Transverse colon (tissue), 4 donors: ENCODE results near the gene NPAS3. TPM values are rescaled to one million over a fixed set of nuclear protein-coding genes. Genes with fewer than 3 reads are reported as not detected.

Experiments used
- DNase-seq: peaks from one replicate; pipeline ENCODE4 v3.0.0-alpha.2; 2019
- H3K27ac ChIP-seq, 4 donors: fragments of 200-600 bp; sonication (generic); 2 replicates each; pipeline ENCODE4 v1.5.1; 2016 to 2018; ENCODE audit warnings: inconsistent platforms in 4 of 4
- H3K27me3 ChIP-seq: fragments of 200-600 bp; sonication (generic); 2 replicates; pipeline ENCODE4 v1.5.1; 2017; ENCODE audit warnings: inconsistent platforms
- H3K36me3 ChIP-seq, 4 donors: fragments of 200-600 bp; sonication (generic); 2 replicates each; pipeline ENCODE4 v1.5.1; 2017 to 2019; ENCODE audit warnings: inconsistent platforms in 4 of 4
- H3K4me1 ChIP-seq, 4 donors: fragments of 200-600 bp; sonication (generic); 2 replicates each; pipeline ENCODE4 v1.5.1; 2017 to 2020; ENCODE audit warnings: inconsistent platforms in 4 of 4
- H3K4me3 ChIP-seq, 4 donors: fragments of 200-600 bp; sonication (generic); 1 replicate in 1 of 4; 2 replicates in 3 of 4; pipeline versions ENCODE4 v1.5.1 to v1.6.1; 2017 to 2019; ENCODE audit warnings: inconsistent platforms in 4 of 4
- H3K9me3 ChIP-seq, 2 donors: fragments of 200-600 bp; sonication (generic); 2 replicates each; pipeline ENCODE4 v1.5.1; 2017 to 2019; ENCODE audit warnings: inconsistent platforms in 2 of 2
- EP300 ChIP-seq: sonication (generic); formaldehyde crosslinking; IDR thresholded peaks from one replicate; pipeline ENCODE4 v1.6.1; 2017; ENCODE audit warnings: antibody characterized with exemption, low read depth
- POLR2A ChIP-seq: fragments of 450-650 bp; IDR thresholded peaks from one replicate; pipeline ENCODE4 v1.6.1; 2016; ENCODE audit warnings: antibody characterized with exemption, mild to moderate bottlenecking, moderate library complexity
- POLR2AphosphoS5 ChIP-seq, 3 donors: sonication (generic); formaldehyde crosslinking; IDR thresholded peaks; one replicate each; pipeline ENCODE4 v1.6.1; 2016; ENCODE audit warnings: antibody characterized with exemption in 3 of 3
- WGBS, 2 donors: methylation state at CpG; one replicate each; pipeline ENCODE4 v1.1.5; 2018; ENCODE audit warnings: low coverage in 1 of 2; 5-methylcytosine and 5-hydroxymethylcytosine counted together
- in situ Hi-C, 4 donors: fragments of 200-750 bp; cut with MboI; loops; one replicate each; pipeline versions ENCODE4 v1.15.0 to v1.15.1; 2017; ENCODE audit warnings: low sequenced_read_pairs in 3 of 4, low pct_ligation_motif_present in 1 of 4, low pct_unique_long_range_greater_than_20kb in 1 of 4
- intact Hi-C: fragments of 100-400 bp; cut with DNase I; formaldehyde crosslinking; loops from one replicate; pipeline ENCODE4 v1.15.1; 2023; ENCODE audit warnings: low total_unique reads
- total RNA-seq, 4 donors: library from RNA; depleted of rRNA; stranded (reverse); fragments of >200 nt; gene quantifications; one replicate each; pipeline ENCODE4 v1.1.0, GENCODE V29; 2016
- TF ChIP-seq, protein P1 (sequence below), 5 experiments: fragments of 200-600 bp in 3 of 5; fragments of 450-650 bp in 2 of 5; sonication (generic) in 3 of 5; IDR thresholded peaks; 1 replicate in 2 of 5; 2 replicates in 3 of 5; pipeline ENCODE4 v1.5.1; 2016 to 2017; ENCODE audit warnings: antibody characterized with exemption in 5 of 5, inconsistent platforms in 3 of 5, mild to moderate bottlenecking in 2 of 5, moderate library complexity in 1 of 5

NPAS3 gene
- total RNA-seq, 4 donors from 2014 or later, result 0.96 to 6.4 (median 1.8) TPM

DNA sequence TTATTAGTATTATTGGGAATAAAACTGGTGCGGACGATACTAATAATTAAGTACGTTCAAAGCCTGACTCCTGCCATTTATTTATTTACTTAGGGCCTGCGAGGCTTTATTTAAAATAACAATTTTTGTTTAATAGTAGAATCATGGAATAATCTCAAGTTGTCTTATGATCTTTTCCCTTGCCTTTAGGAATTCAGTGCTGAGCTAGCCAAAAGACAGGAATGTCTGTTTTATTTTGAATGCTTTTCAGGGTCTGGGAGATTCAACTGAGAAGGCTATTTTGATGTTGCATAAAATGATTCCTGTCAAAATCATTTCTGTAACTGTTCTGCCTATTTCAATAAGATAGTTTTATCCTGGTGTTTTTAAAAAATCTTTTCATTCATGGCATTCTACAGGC, 522.4 kb downstream of the NPAS3 start:
- Histone ChIP-seq H3K9me3 (no peaks in the 10 kb centered on the region), H3K27ac (peak overlapping the region in 1 of 4 donors; percentile 61), H3K36me3 (no peaks in the 10 kb centered on the region), H3K4me1 (peaks cover 0 to 47% (median 19%) of the 10 kb centered on the region in 4 donors), H3K4me3 (no peak overlapping the region), H3K27me3 (no peaks in the 10 kb centered on the region)
- in situ Hi-C loops, result loop anchor here in 1 of 4 donors (25.0 kb wide), 1 partner anchor 326 kb away; no protein-coding TSS in a partner anchor
- DNase-seq, result no peak
- no peak for TF ChIP-seq EP300
- no peak for TF ChIP-seq POLR2A
- TF ChIP-seq, protein P1, sequence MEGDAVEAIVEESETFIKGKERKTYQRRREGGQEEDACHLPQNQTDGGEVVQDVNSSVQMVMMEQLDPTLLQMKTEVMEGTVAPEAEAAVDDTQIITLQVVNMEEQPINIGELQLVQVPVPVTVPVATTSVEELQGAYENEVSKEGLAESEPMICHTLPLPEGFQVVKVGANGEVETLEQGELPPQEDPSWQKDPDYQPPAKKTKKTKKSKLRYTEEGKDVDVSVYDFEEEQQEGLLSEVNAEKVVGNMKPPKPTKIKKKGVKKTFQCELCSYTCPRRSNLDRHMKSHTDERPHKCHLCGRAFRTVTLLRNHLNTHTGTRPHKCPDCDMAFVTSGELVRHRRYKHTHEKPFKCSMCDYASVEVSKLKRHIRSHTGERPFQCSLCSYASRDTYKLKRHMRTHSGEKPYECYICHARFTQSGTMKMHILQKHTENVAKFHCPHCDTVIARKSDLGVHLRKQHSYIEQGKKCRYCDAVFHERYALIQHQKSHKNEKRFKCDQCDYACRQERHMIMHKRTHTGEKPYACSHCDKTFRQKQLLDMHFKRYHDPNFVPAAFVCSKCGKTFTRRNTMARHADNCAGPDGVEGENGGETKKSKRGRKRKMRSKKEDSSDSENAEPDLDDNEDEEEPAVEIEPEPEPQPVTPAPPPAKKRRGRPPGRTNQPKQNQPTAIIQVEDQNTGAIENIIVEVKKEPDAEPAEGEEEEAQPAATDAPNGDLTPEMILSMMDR (IDR thresholded peaks at IDR 0.05), result no peak
- no peak for TF ChIP-seq POLR2AphosphoS5 (IDR thresholded peaks at IDR 0.05)
- intact Hi-C loops, result no loop called here
- 72% methylated on average over 4 of the region's 4 CpGs for WGBS, 2 donors

DNA sequence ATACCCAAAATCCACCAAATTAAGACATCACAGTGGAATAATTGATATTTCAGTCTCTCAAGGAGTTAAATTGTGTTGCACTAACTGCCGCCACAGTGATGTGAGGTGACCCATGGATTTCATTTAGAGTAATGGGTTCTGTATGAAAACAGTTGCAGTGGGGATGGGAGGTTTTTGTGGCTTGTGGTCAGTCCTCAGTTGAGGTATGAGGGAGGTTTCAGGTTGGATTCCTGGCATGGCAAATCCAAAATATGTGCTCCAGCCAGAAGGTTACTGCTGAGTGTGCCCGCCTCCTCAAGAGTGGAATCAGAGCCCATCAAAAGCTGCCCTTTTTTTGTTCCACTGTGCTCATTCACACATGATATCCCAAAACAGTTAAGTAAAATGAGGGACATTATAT, 525.1 kb downstream of the NPAS3 start:
- WGBS, 2 donors, result 90% methylated on average over 2 of the region's 2 CpGs
- TF ChIP-seq POLR2AphosphoS5 (IDR thresholded peaks at IDR 0.05), result no peak
- TF ChIP-seq EP300, result no peak
- TF ChIP-seq, protein P1 (IDR thresholded peaks at IDR 0.05), result no peak
- no peak for TF ChIP-seq POLR2A
- H3K9me3 ChIP-seq, result no peaks in the 10 kb centered on the region
- H3K4me3 ChIP-seq, result no peak overlapping the region
- peaks cover 0 to 37% (median 17%) of the 10 kb centered on the region in 4 donors for H3K4me1 ChIP-seq
- intact Hi-C loops (no loop called here), in situ Hi-C loops (loop anchor here in 1 of 4 donors (25.0 kb wide), 1 partner anchor 324 kb away; no protein-coding TSS in a partner anchor)
- H3K27me3 ChIP-seq, result no peaks in the 10 kb centered on the region
- DNase-seq, result no peak
- peak overlapping the region in 1 of 4 donors; percentile 8 for H3K27ac ChIP-seq
- no peaks in the 10 kb centered on the region for H3K36me3 ChIP-seq

DNA sequence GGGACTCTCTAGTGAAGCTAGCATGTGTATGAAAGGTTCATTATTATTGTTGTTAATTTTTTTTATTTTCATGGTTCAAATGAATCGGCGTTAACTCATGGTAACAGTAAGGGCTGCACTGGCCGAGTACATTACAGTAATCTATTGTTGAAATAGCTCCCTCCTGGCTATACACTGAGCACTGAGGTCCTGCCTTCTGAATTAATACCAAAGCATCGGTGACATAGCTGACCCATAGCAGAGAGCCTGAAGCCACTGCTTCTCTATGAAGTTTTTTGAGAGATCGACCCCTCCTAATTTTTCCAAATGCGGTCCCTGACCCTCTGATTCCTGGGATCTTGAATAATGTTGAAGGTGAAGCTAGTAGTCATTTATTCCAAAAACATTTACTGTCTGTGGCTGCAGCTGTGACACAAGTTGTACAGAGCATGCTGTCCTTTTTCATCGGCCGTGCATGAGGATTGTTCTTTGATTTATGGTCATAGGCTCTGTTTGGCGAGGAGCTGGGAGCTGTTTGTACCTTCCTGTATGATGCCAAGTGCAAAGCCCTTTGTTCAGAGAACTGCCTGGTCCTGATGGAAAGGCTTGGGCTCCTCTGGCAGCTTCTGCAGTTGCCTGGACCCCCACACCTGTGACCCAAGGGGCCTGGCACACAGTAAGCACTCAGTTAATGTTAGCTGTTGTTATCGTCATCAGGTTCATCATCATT, 525.7 kb downstream of the NPAS3 start:
- Histone ChIP-seq H3K36me3 (no peaks in the 10 kb centered on the region), H3K9me3 (no peaks in the 10 kb centered on the region), H3K4me1 (peaks cover 0 to 35% (median 14%) of the 10 kb centered on the region in 4 donors), H3K4me3 (no peak overlapping the region), H3K27ac (peak overlapping the region in 1 of 4 donors; percentile 8), H3K27me3 (no peaks in the 10 kb centered on the region)
- in situ Hi-C loops, result loop anchor here in 1 of 4 donors (25.0 kb wide), 1 partner anchor 323 kb away; no protein-coding TSS in a partner anchor
- intact Hi-C loops, result no loop called here
- WGBS, 2 donors, result 73 to 76% methylated on average over 3 to 10 of the region's 10 CpGs
- TF ChIP-seq, protein P1 (IDR thresholded peaks at IDR 0.05), result no peak
- TF ChIP-seq POLR2A (no peak), EP300 (no peak), POLR2AphosphoS5 (IDR thresholded peaks at IDR 0.05) (peak in 1 of 3 donors; percentile 19)
- DNase-seq, result no peak

DNA sequence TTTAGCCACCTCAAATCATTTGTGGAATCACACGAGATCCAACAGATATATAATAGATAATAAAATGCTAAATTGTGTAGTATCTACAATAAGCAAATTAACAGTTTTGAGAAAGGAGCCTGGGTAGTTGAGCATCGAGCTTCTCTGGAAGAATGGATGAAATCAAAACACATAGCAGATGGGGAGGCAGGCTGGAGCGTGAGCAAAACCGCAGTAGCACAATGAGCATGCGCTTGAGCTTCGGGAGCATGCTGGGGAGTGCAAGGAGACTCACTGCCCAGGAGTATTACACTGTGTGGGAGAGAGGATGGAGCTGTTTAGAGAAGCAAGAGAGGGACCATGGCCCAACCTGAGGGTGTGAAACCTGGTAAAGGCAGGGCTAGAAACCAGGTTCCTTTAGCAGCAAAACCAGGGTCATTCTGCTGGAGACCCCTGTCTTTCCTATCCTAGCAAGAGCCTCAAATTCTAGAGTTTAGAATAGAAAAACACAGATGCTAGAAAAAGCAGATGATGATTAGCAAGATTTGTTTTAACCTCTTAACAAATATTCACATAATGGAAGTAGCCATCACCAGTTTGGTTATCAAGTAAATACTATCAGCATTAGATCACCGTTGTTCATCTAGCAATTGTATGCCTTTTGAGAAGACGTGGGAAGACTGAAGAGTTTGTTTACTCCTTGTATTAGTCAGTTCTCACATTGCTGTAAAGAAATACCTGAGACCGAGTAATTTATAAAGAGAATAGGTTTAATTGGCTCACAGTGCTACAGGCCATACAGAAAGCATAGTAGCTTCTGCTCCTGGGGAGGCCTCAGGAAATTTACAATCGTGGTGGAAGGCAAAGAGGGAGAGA, 527.4 kb downstream of the NPAS3 start:
- Histone ChIP-seq H3K27me3 (no peaks in the 10 kb centered on the region), H3K36me3 (no peaks in the 10 kb centered on the region), H3K4me1 (peaks cover 0 to 20% (median 3%) of the 10 kb centered on the region in 4 donors), H3K27ac (no peak overlapping the region), H3K4me3 (no peak overlapping the region), H3K9me3 (no peaks in the 10 kb centered on the region)
- 78 to 81% methylated on average over 10 of the region's 10 CpGs for WGBS, 2 donors
- intact Hi-C loops (no loop called here), in situ Hi-C loops (loop anchor here in 1 of 4 donors (25.0 kb wide), 1 partner anchor 321 kb away; no protein-coding TSS in a partner anchor)
- no peak for DNase-seq
- no peak for TF ChIP-seq POLR2A
